ENCODE data around the gene UXT.
A peak's percentile ranks its signal among the peaks of the same experiment; 100 is the strongest.
"Not testable (repeated sequence)": the region's sequence is repeated elsewhere in the genome, so short reads cannot be mapped to it uniquely, and the experiment has no call there.

Gene UXT

GRCh38 chrX:47658684-47659420 lies at the start of gene UXT:
UXT (minus strand) TSS chrX:47659180; CDS start chrX:47658927, 253 bp downstream.
- DNase-seq (ENCODE audit: low read depth): peak; percentile 95

- DNase-seq (ENCODE audit: low read depth): no peak
Observed at GRCh38 chrX:47707031-47707780, 48.2 kb upstream of the UXT start.

- DNase-seq (ENCODE audit: low read depth): peak; percentile 45
Observed at GRCh38 chrX:47706575-47706974, 47.6 kb upstream of the UXT start.

- DNase-seq (ENCODE audit: low read depth): no peak
Observed at GRCh38 chrX:47704736-47705135, 45.8 kb upstream of the UXT start.

- DNase-seq (ENCODE audit: low read depth): peak; percentile 7
Observed at GRCh38 chrX:47697181-47697580, 38.2 kb upstream of the UXT start.

GRCh38 chrX:47690175-47690574 lies 31.2 kb upstream of the UXT start:
- DNase-seq (ENCODE audit: low read depth): peak; percentile 2

- DNase-seq (ENCODE audit: low read depth): peak; percentile 20
Observed at GRCh38 chrX:47687263-47687662, 28.3 kb upstream of the UXT start.

GRCh38 chrX:47683829-47684205 lies 24.8 kb upstream of the UXT start:
- DNase-seq (ENCODE audit: low read depth): peak; percentile 8

- DNase-seq (ENCODE audit: low read depth): no peak
Observed at GRCh38 chrX:47683184-47683828, 24.3 kb upstream of the UXT start.

- DNase-seq (ENCODE audit: low read depth): not testable (repeated sequence)
Observed at GRCh38 chrX:47675959-47676859, 17.2 kb upstream of the UXT start.

- DNase-seq (ENCODE audit: low read depth): no peak
Observed at GRCh38 chrX:47674776-47675175, 15.8 kb upstream of the UXT start.

- DNase-seq (ENCODE audit: low read depth): not testable (repeated sequence)
Observed at GRCh38 chrX:47665797-47666196, 6.8 kb upstream of the UXT start.

GRCh38 chrX:47664737-47665136 lies 5.8 kb upstream of the UXT start:
- no peak for DNase-seq (ENCODE audit: low read depth)

- peak; percentile 93 for DNase-seq (ENCODE audit: low read depth)
Observed at GRCh38 chrX:47662144-47662657, 3.2 kb upstream of the UXT start.

- no peak for DNase-seq (ENCODE audit: low read depth)
Observed at GRCh38 chrX:47661539-47661938, 2.6 kb upstream of the UXT start.

- DNase-seq (ENCODE audit: low read depth): no peak
Observed at GRCh38 chrX:47659421-47659726, 394 bp upstream of the UXT start.

- no peak for DNase-seq (ENCODE audit: low read depth)
Observed at GRCh38 chrX:47658301-47658683, 688 bp downstream of the UXT start.

GRCh38 chrX:47651043-47651905 lies 7.7 kb downstream of the UXT start:
- DNase-seq (ENCODE audit: low read depth): no peak

GRCh38 chrX:47650164-47651042 lies 8.6 kb downstream of the UXT start, which contains the start of gene ELK1:
ELK1 (minus strand) TSS chrX:47650563; CDS start chrX:47641441, 9,122 bp downstream.
- DNase-seq (ENCODE audit: low read depth): peak; percentile 96

- peak; percentile 9 for DNase-seq (ENCODE audit: low read depth)
Observed at GRCh38 chrX:47649781-47650163, 9.2 kb downstream of the UXT start.

Data from ELR (cell line).